ENCODE measurements around the gene HSD17B1. TPM values are rescaled to one million over a fixed set of nuclear protein-coding genes. Genes with fewer than 3 reads are reported as not detected.
A peak's percentile ranks its signal among the peaks of the same experiment; 100 is the strongest.

The HSD17B1 gene
- total RNA-seq, 1 experiment from 2014 or later: 0.22 TPM

GRCh38 chr17:42530952-42531454, 21.7 kb upstream of the HSD17B1 start:
- no peaks in the 10 kb centered on the region for H3K9me3 ChIP-seq (ENCODE audit: low read length)
- H3K4me2 ChIP-seq (ENCODE audit: low read depth, low read length, poor library complexity, severe bottlenecking): no peak overlapping the region
- no peak overlapping the region for H3K27ac ChIP-seq (ENCODE audit: low read length)
- H3K27me3 ChIP-seq (ENCODE audit: low read length): no peaks in the 10 kb centered on the region
- peaks cover 24% of the 10 kb centered on the region for H3K4me1 ChIP-seq (ENCODE audit: low read length)
- no peaks in the 10 kb centered on the region for H3K9me2 ChIP-seq (replicated peaks; ENCODE audit: insufficient read depth, low read length)
- DNase-seq: no peak
- H4K20me1 ChIP-seq (ENCODE audit: insufficient read depth, low read depth, low read length): no peaks in the 10 kb centered on the region
- no peaks in the 10 kb centered on the region for H3K36me3 ChIP-seq (ENCODE audit: insufficient read depth, low read length)
- H3K9ac ChIP-seq (ENCODE audit: low read length): no peak overlapping the region
- H2AFZ ChIP-seq (ENCODE audit: low read length): no peak overlapping the region
- H3K79me2 ChIP-seq (ENCODE audit: low read length): no peaks in the 10 kb centered on the region
- H3K4me3 ChIP-seq (ENCODE audit: low read length): no peak overlapping the region

GRCh38 chr17:42531455-42532354, 21.0 kb upstream of the HSD17B1 start:
- no peak overlapping the region for H3K27ac ChIP-seq (ENCODE audit: low read length)
- H3K4me2 ChIP-seq (ENCODE audit: low read depth, low read length, poor library complexity, severe bottlenecking): peak overlapping the region; percentile 87

GRCh38 chr17:42535155-42536047, 17.3 kb upstream of the HSD17B1 start:
- no peaks in the 10 kb centered on the region for H3K9me3 ChIP-seq (ENCODE audit: low read length)
- H3K4me3 ChIP-seq (ENCODE audit: low read length): peak overlapping the region; percentile 98
- peaks cover 26% of the 10 kb centered on the region for H3K4me1 ChIP-seq (ENCODE audit: low read length)
- H3K9me2 ChIP-seq (replicated peaks; ENCODE audit: insufficient read depth, low read length): no peaks in the 10 kb centered on the region
- H4K20me1 ChIP-seq (ENCODE audit: insufficient read depth, low read depth, low read length): peaks cover 12% of the 10 kb centered on the region; the same call in 1 of the 2 replicates
- peak overlapping the region; percentile 93 for H3K4me2 ChIP-seq (ENCODE audit: low read depth, low read length, poor library complexity, severe bottlenecking)
- H3K27ac ChIP-seq (ENCODE audit: low read length): peak overlapping the region; percentile 67
- H3K36me3 ChIP-seq (ENCODE audit: insufficient read depth, low read length): peaks cover 13% of the 10 kb centered on the region
- peak overlapping the region; percentile 90 for H3K9ac ChIP-seq (ENCODE audit: low read length)
- H3K79me2 ChIP-seq (ENCODE audit: low read length): peaks cover 18% of the 10 kb centered on the region
- H3K27me3 ChIP-seq (ENCODE audit: low read length): no peaks in the 10 kb centered on the region
- DNase-seq: no peak
- peak overlapping the region; percentile 60; the same call in 1 of the 2 replicates for H2AFZ ChIP-seq (ENCODE audit: low read length)

More at GRCh38 chr17:42531455-42532354, 21.0 kb upstream of the HSD17B1 start:
- peak overlapping the region; percentile 72 for H3K9ac ChIP-seq (ENCODE audit: low read length)
- H3K36me3 ChIP-seq (ENCODE audit: insufficient read depth, low read length): no peaks in the 10 kb centered on the region
- no peaks in the 10 kb centered on the region for H3K9me2 ChIP-seq (replicated peaks; ENCODE audit: insufficient read depth, low read length)
- peak; percentile 75 for DNase-seq
- no peaks in the 10 kb centered on the region for H3K9me3 ChIP-seq (ENCODE audit: low read length)
- peak overlapping the region; percentile 66 for H3K4me3 ChIP-seq (ENCODE audit: low read length)
- H3K79me2 ChIP-seq (ENCODE audit: low read length): peaks cover 2% of the 10 kb centered on the region
- H4K20me1 ChIP-seq (ENCODE audit: insufficient read depth, low read depth, low read length): peaks cover 2% of the 10 kb centered on the region; the same call in 1 of the 2 replicates
- H2AFZ ChIP-seq (ENCODE audit: low read length): peak overlapping the region; percentile 86; the same call in 1 of the 2 replicates
- H3K27me3 ChIP-seq (ENCODE audit: low read length): no peaks in the 10 kb centered on the region
- peaks cover 25% of the 10 kb centered on the region for H3K4me1 ChIP-seq (ENCODE audit: low read length)

GRCh38 chr17:42536048-42536371, 16.7 kb upstream of the HSD17B1 start, which contains the start of gene NAGLU:
Gene NAGLU (plus strand): TSS chr17:42536241. CDS start chr17:42536273, 32 bp downstream.
- H3K4me3 ChIP-seq (ENCODE audit: low read length): peak within 1 kb of the TSS; percentile 98
- no peaks in the 10 kb centered on the region for H3K27me3 ChIP-seq (ENCODE audit: low read length)
- no peaks in the 10 kb centered on the region for H3K9me3 ChIP-seq (ENCODE audit: low read length)
- H3K36me3 ChIP-seq (ENCODE audit: insufficient read depth, low read length): peaks cover 13% of the 10 kb centered on the region
- peaks cover 18% of the 10 kb centered on the region for H3K79me2 ChIP-seq (ENCODE audit: low read length)
- peak; percentile 98 for DNase-seq
- H3K9ac ChIP-seq (ENCODE audit: low read length): peak within 1 kb of the TSS; percentile 90
- peaks cover 12% of the 10 kb centered on the region; the same call in 1 of the 2 replicates for H4K20me1 ChIP-seq (ENCODE audit: insufficient read depth, low read depth, low read length)
- peaks cover 24% of the 10 kb centered on the region for H3K4me1 ChIP-seq (ENCODE audit: low read length)
- H3K4me2 ChIP-seq (ENCODE audit: low read depth, low read length, poor library complexity, severe bottlenecking): peak within 1 kb of the TSS; percentile 93
- H3K9me2 ChIP-seq (replicated peaks; ENCODE audit: insufficient read depth, low read length): no peaks in the 10 kb centered on the region
- peak within 1 kb of the TSS; percentile 60; the same call in 1 of the 2 replicates for H2AFZ ChIP-seq (ENCODE audit: low read length)
- H3K27ac ChIP-seq (ENCODE audit: low read length): peak within 1 kb of the TSS; percentile 72

GRCh38 chr17:42536372-42537155, 16.2 kb upstream of the HSD17B1 start:
- peak; percentile 92 for DNase-seq
- Histone ChIP-seq H4K20me1 (ENCODE audit: insufficient read depth, low read depth, low read length) (peaks cover 12% of the 10 kb centered on the region; the same call in 1 of the 2 replicates), H2AFZ (ENCODE audit: low read length) (no peak overlapping the region), H3K27me3 (ENCODE audit: low read length) (no peaks in the 10 kb centered on the region), H3K4me2 (ENCODE audit: low read depth, low read length, poor library complexity, severe bottlenecking) (peak overlapping the region; percentile 93), H3K79me2 (ENCODE audit: low read length) (peaks cover 18% of the 10 kb centered on the region), H3K4me1 (ENCODE audit: low read length) (peaks cover 24% of the 10 kb centered on the region), H3K4me3 (ENCODE audit: low read length) (peak overlapping the region; percentile 98), H3K27ac (ENCODE audit: low read length) (peak overlapping the region; percentile 72), H3K36me3 (ENCODE audit: insufficient read depth, low read length) (peaks cover 14% of the 10 kb centered on the region), H3K9me3 (ENCODE audit: low read length) (no peaks in the 10 kb centered on the region), H3K9me2 (replicated peaks; ENCODE audit: insufficient read depth, low read length) (no peaks in the 10 kb centered on the region), H3K9ac (ENCODE audit: low read length) (peak overlapping the region; percentile 90)

- H2AFZ ChIP-seq (ENCODE audit: low read length): no peak overlapping the region
- no peaks in the 10 kb centered on the region for H3K9me2 ChIP-seq (replicated peaks; ENCODE audit: insufficient read depth, low read length)
- H3K27ac ChIP-seq (ENCODE audit: low read length): peak overlapping the region; percentile 72
- H3K79me2 ChIP-seq (ENCODE audit: low read length): peaks cover 18% of the 10 kb centered on the region
- peaks cover 21% of the 10 kb centered on the region for H3K4me1 ChIP-seq (ENCODE audit: low read length)
- H4K20me1 ChIP-seq (ENCODE audit: insufficient read depth, low read depth, low read length): peaks cover 12% of the 10 kb centered on the region; the same call in 1 of the 2 replicates
- no peaks in the 10 kb centered on the region for H3K9me3 ChIP-seq (ENCODE audit: low read length)
- no peaks in the 10 kb centered on the region for H3K27me3 ChIP-seq (ENCODE audit: low read length)
- peak overlapping the region; percentile 93 for H3K4me2 ChIP-seq (ENCODE audit: low read depth, low read length, poor library complexity, severe bottlenecking)
- no peak for DNase-seq
- peak overlapping the region; percentile 98 for H3K4me3 ChIP-seq (ENCODE audit: low read length)
- peaks cover 16% of the 10 kb centered on the region for H3K36me3 ChIP-seq (ENCODE audit: insufficient read depth, low read length)
- H3K9ac ChIP-seq (ENCODE audit: low read length): peak overlapping the region; percentile 90
Observed at GRCh38 chr17:42537156-42537805, 15.4 kb upstream of the HSD17B1 start.

- peaks cover 16% of the 10 kb centered on the region for H3K36me3 ChIP-seq (ENCODE audit: insufficient read depth, low read length)
- no peak for DNase-seq
- H3K27me3 ChIP-seq (ENCODE audit: low read length): no peaks in the 10 kb centered on the region
- no peak overlapping the region for H3K4me3 ChIP-seq (ENCODE audit: low read length)
- no peak overlapping the region for H3K9ac ChIP-seq (ENCODE audit: low read length)
- H3K9me3 ChIP-seq (ENCODE audit: low read length): no peaks in the 10 kb centered on the region
- H3K4me2 ChIP-seq (ENCODE audit: low read depth, low read length, poor library complexity, severe bottlenecking): no peak overlapping the region
- no peak overlapping the region for H3K27ac ChIP-seq (ENCODE audit: low read length)
- no peaks in the 10 kb centered on the region for H3K9me2 ChIP-seq (replicated peaks; ENCODE audit: insufficient read depth, low read length)
- peaks cover 12% of the 10 kb centered on the region; the same call in 1 of the 2 replicates for H4K20me1 ChIP-seq (ENCODE audit: insufficient read depth, low read depth, low read length)
- peaks cover 18% of the 10 kb centered on the region for H3K79me2 ChIP-seq (ENCODE audit: low read length)
- peaks cover 21% of the 10 kb centered on the region for H3K4me1 ChIP-seq (ENCODE audit: low read length)
- no peak overlapping the region for H2AFZ ChIP-seq (ENCODE audit: low read length)
Observed at GRCh38 chr17:42537826-42538451, 14.8 kb upstream of the HSD17B1 start.
